Measurements from ENCODE around the gene STOX2. TPM values are rescaled to one million over a fixed set of nuclear protein-coding genes. Genes with fewer than 3 reads are reported as not detected.

Gene STOX2
- total and polyA plus RNA-seq, 12 donors: 1.1 to 12.9 (median 5.2) TPM

GRCh38 chr4:183905593-183906488 is 734 bp downstream of the STOX2 start:
- Histone ChIP-seq H3K27me3 (peaks cover 6% of the 10 kb centered on the region), H3K4me1 (replicated peaks in 1 of 2) (peaks cover 5 to 17% of the 10 kb centered on the region in 2 donors), H3K4me3 (peak overlapping the region in 2 of 4 donors; percentile 71 to 74), H3K27ac (peak overlapping the region in 3 of 5 donors; percentile 24 to 68 (median 45)), H3K9me3 (replicated peaks in 1 of 3) (no peaks in the 10 kb centered on the region), H3K36me3 (replicated peaks in 1 of 2) (no peaks in the 10 kb centered on the region)
- WGBS, 4 donors: 0 to 1% (median 0%) methylated on average over 6 to 93 of the region's 93 CpGs
- TF ChIP-seq POLR2A (IDR thresholded peaks at IDR 0.05): no peak
- DNase-seq: peak in 6 of 7 donors; percentile 26 to 65 (median 42)
- intact Hi-C loops (cut with DNase I): no loop called here

GRCh38 chr4:183906489-183906738 is 1.3 kb downstream of the STOX2 start:
- Histone ChIP-seq H3K36me3 (replicated peaks in 1 of 2) (no peaks in the 10 kb centered on the region), H3K27ac (no peak overlapping the region), H3K27me3 (peaks cover 6% of the 10 kb centered on the region), H3K4me1 (replicated peaks in 1 of 2) (peaks cover 5 to 17% of the 10 kb centered on the region in 2 donors), H3K9me3 (replicated peaks in 1 of 3) (no peaks in the 10 kb centered on the region), H3K4me3 (peak overlapping the region in 2 of 4 donors; percentile 71 to 74)
- 0 to 2% (median 0%) methylated on average over 5 to 25 of the region's 25 CpGs for WGBS, 4 donors
- peak in 1 of 7 donors; percentile 9 for DNase-seq
- intact Hi-C loops (cut with DNase I): no loop called here
- TF ChIP-seq CTCF (IDR thresholded peaks at IDR 0.05) (no peak), POLR2A (IDR thresholded peaks at IDR 0.05) (no peak)

GRCh38 chr4:183906739-183907651 is 1.9 kb downstream of the STOX2 start:
- WGBS, 4 donors: 12 to 39% (median 22%) methylated on average over 17 to 54 of the region's 54 CpGs
- TF ChIP-seq POLR2A (IDR thresholded peaks at IDR 0.05) (no peak), CTCF (IDR thresholded peaks at IDR 0.05) (no peak)

GRCh38 chr4:183907871-183908683 is 3.0 kb downstream of the STOX2 start:
- Histone ChIP-seq H3K27me3 (peaks cover 6% of the 10 kb centered on the region), H3K27ac (no peak overlapping the region), H3K4me3 (no peak overlapping the region), H3K4me1 (replicated peaks in 1 of 2) (peaks cover 5 to 17% of the 10 kb centered on the region in 2 donors), H3K9me3 (replicated peaks in 1 of 3) (no peaks in the 10 kb centered on the region), H3K36me3 (replicated peaks in 1 of 2) (no peaks in the 10 kb centered on the region)
- TF ChIP-seq CTCF (IDR thresholded peaks at IDR 0.05) (no peak), POLR2A (IDR thresholded peaks at IDR 0.05) (no peak)
- WGBS, 4 donors: 85 to 87% (median 86%) methylated on average over 10 of the region's 10 CpGs
- DNase-seq: no peak
- intact Hi-C loops (cut with DNase I): no loop called here

More at GRCh38 chr4:183906739-183907651, 1.9 kb downstream of the STOX2 start:
- Histone ChIP-seq H3K27ac (no peak overlapping the region), H3K36me3 (replicated peaks in 1 of 2) (no peaks in the 10 kb centered on the region), H3K4me1 (replicated peaks in 1 of 2) (peaks cover 5 to 17% of the 10 kb centered on the region in 2 donors), H3K9me3 (replicated peaks in 1 of 3) (no peaks in the 10 kb centered on the region), H3K27me3 (peaks cover 6% of the 10 kb centered on the region), H3K4me3 (peak overlapping the region in 2 of 4 donors; percentile 71 to 74)
- peak in 3 of 7 donors; percentile 13 to 54 (median 19) for DNase-seq
- intact Hi-C loops (cut with DNase I): no loop called here
